Heart left ventricle (tissue), 16 donors: ENCODE measurements around the gene TMPRSS4. TPM values are rescaled to one million over a fixed set of nuclear protein-coding genes. Genes with fewer than 3 reads are reported as not detected.
A peak's percentile ranks its signal among the peaks of the same experiment; 100 is the strongest.

Source experiments
- ATAC-seq, 4 donors: fragments of 200-7000 bp; cut with Tn5 transposase; one replicate each; pipeline ENCODE4 v1.9.1; 2020 to 2022; ENCODE audit warnings: moderate library complexity in 4 of 4, mild to moderate bottlenecking in 3 of 4, moderate number of reproducible peaks in 1 of 4
- DNase-seq, 5 donors: peaks; one replicate each; pipeline ENCODE4 v3.0.0-alpha.2; 2020
- H3K27ac ChIP-seq, 12 donors: fragments of 200-600 bp; sonication (generic) in 4 of 12; one replicate each; pipeline versions ENCODE4 v1.5.0 to v1.8.0; 2016 to 2022; ENCODE audit warnings: mild to moderate bottlenecking in 2 of 12
- H3K27me3 ChIP-seq, 9 donors: fragments of 200-600 bp; sonication (generic) in 2 of 9; one replicate each; pipeline versions ENCODE4 v1.5.1 to v1.8.0; 2016 to 2022; ENCODE audit warnings: mild to moderate bottlenecking in 3 of 9
- H3K36me3 ChIP-seq, 9 donors: fragments of 200-600 bp; sonication (generic) in 2 of 9; one replicate each; pipeline versions ENCODE4 v1.5.0 to v1.8.0; 2018 to 2022; ENCODE audit warnings: mild to moderate bottlenecking in 2 of 9
- H3K4me1 ChIP-seq, 12 donors: fragments of 200-600 bp; sonication (generic) in 4 of 12; one replicate each; pipeline versions ENCODE4 v1.5.0 to v1.8.0; 2016 to 2022; ENCODE audit warnings: mild to moderate bottlenecking in 3 of 12
- H3K4me3 ChIP-seq, 12 donors: fragments of 200-600 bp; sonication (generic) in 4 of 12; one replicate each; pipeline versions ENCODE4 v1.5.0 to v1.8.0; 2017 to 2022; ENCODE audit warnings: mild to moderate bottlenecking in 9 of 12, moderate library complexity in 4 of 12
- H3K9me3 ChIP-seq, 12 donors: fragments of 200-600 bp; sonication (generic) in 4 of 12; one replicate each; pipeline versions ENCODE4 v1.5.0 to v1.8.0; 2016 to 2022; ENCODE audit warnings: mild to moderate bottlenecking in 1 of 12
- POLR2A ChIP-seq, 2 donors: fragments of 450-650 bp; IDR thresholded peaks; one replicate each; pipeline ENCODE4 v1.6.1; 2017; ENCODE audit warnings: antibody characterized with exemption in 2 of 2, mild to moderate bottlenecking in 2 of 2, moderate library complexity in 2 of 2
- WGBS, 4 donors: extraction: QIAGEN DNeasy Blood & Tissue Kit in 2 of 4; methylation state at CpG; one replicate each; pipeline versions ENCODE4 v1.1.5 to v1.1.7; 2013 to 2018; 5-methylcytosine and 5-hydroxymethylcytosine counted together
- intact Hi-C, 10 donors: fragments of 100-400 bp; cut with DNase I; formaldehyde crosslinking; loops; one replicate each; pipeline versions ENCODE4 v1.11.1 to v1.14.2; 2022
- polyA plus RNA-seq, 2 donors: library from polyadenylated mRNA; stranded (reverse); fragments of 200-250 nt; gene quantifications; one replicate each; pipeline ENCODE4 v1.2.3, GENCODE V29; 2013
- total RNA-seq, 9 donors: library from RNA; depleted of rRNA in 2 of 9; stranded (reverse); fragments of >200 nt in 2 of 9; fragmentation: NEBNext Ultra II Directional in 3 of 9; extraction: Animal tissue kit (Norgen Biotek cat#: 25700) in 3 of 9; gene quantifications; one replicate each; pipeline versions ENCODE4 v1.1.0 to v1.2.4, GENCODE V29; 2016 to 2023
- TF ChIP-seq, protein P1 (sequence below), 12 donors: fragments of 200-600 bp; sonication (generic) in 4 of 12; IDR thresholded peaks; one replicate each; pipeline versions ENCODE4 v1.5.0 to v1.8.0; 2018 to 2022; ENCODE audit warnings: antibody characterized with exemption in 12 of 12, mild to moderate bottlenecking in 5 of 12
- donor health status: ischemic (EF 13 %, LVEDD 7.1; RV severe dilation, severe dysfunction).
- donor health status: healthy with polysubstance abuse.
- donor health status: DM: no; HTN: yes; CAD: no.
- donor health status: DM: no; HTN: no; CAD: no.
- donor health status: ischemic (EF 25% LVEDD 6.9; RV normal size, moderate dysfunction).
- donor health status: ischemic (EF 25% LVEDD 5.7; RV mildly dilated, moderate dysfunction).
- donor health status: healthy.
- donor health status: DM: yes; HTN: yes; CAD: no.
- donor health status: ischemic (EF 35%, LVEDD 5.7; RV mildly dilated, moderate dysfunction).
- donor health status: nonischemic (EF 11% LVEDD 7.7; RV severe dilation, severe dysfunction).
- donor health status: DM: yes; HTN: yes; CAD: no.
- donor health status: PGD.
- donor health status: ischemic (EF 29% LVEDD 5.4; RV normal size, mild dysfunction).
- donor health status: nonischemic (EF 23%, LVEDD 6.1; RV moderate dilation, normal function).

The TMPRSS4 gene
- total and polyA plus RNA-seq, 11 donors, result 0.13 to 0.39 (median 0.29) TPM; not detected in 7

DNA sequence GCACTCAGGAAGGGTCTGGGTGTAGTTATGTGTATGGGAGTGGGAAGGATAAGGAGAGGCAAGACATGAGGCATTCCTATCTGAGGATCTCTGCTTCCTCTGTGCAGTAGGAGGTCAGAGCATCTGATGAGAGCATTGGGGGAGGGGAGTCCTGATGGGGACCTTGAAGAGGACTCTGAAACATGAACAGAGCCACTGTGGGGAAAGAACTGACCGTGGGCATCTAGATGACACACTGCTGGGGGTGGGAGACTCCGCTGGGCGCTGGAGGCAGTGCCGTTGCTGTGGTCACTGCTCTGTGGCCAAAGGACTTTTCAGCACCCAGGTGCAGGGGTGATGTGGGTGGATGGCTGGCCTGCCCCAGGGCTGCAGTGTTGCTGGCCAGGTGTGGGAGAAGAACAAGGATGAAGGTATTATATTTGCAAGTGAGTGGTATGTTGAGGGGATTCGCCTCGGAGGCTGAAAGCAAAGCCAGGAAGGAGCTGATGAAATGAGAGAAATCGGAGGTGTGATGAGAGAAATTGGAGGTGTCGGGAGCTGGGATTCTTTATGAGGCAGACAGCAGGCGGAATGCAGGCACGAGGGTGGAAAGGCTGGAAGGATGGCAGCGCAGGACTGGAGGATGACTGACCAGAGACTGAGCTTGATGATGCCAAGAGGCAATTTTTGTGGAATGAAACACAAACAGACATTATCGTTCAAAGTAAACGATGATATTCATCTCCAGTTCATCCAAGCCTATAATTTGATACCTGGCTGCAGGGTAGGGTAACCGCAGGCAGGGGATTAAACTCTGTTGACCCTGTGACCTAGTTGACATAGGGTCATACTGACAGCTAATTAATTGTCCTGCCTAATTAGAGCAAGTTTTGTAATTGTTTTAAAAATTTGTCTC is 19.4 kb upstream of the TMPRSS4 start:
- no peaks in the 10 kb centered on the region for H3K9me3 ChIP-seq
- H3K4me3 ChIP-seq, result no peak overlapping the region
- H3K4me1 ChIP-seq, result peaks cover 0 to 16% (median 0%) of the 10 kb centered on the region in 12 donors
- no peak overlapping the region for H3K27ac ChIP-seq
- intact Hi-C loops, result loop anchor here in 6 of 10 donors (10.0 kb wide), 4 partner anchors 213 to 633 kb away; no protein-coding TSS in a partner anchor
- ATAC-seq (no peak), DNase-seq (no peak)
- H3K36me3 ChIP-seq, result no peaks in the 10 kb centered on the region
- 80 to 88% (median 85%) methylated on average over 14 of the region's 14 CpGs for WGBS, 4 donors
- TF ChIP-seq, protein P1, sequence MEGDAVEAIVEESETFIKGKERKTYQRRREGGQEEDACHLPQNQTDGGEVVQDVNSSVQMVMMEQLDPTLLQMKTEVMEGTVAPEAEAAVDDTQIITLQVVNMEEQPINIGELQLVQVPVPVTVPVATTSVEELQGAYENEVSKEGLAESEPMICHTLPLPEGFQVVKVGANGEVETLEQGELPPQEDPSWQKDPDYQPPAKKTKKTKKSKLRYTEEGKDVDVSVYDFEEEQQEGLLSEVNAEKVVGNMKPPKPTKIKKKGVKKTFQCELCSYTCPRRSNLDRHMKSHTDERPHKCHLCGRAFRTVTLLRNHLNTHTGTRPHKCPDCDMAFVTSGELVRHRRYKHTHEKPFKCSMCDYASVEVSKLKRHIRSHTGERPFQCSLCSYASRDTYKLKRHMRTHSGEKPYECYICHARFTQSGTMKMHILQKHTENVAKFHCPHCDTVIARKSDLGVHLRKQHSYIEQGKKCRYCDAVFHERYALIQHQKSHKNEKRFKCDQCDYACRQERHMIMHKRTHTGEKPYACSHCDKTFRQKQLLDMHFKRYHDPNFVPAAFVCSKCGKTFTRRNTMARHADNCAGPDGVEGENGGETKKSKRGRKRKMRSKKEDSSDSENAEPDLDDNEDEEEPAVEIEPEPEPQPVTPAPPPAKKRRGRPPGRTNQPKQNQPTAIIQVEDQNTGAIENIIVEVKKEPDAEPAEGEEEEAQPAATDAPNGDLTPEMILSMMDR (IDR thresholded peaks at IDR 0.05), result no peak
- TF ChIP-seq POLR2A (IDR thresholded peaks at IDR 0.05), result no peak
- H3K27me3 ChIP-seq, result no peaks in the 10 kb centered on the region

DNA sequence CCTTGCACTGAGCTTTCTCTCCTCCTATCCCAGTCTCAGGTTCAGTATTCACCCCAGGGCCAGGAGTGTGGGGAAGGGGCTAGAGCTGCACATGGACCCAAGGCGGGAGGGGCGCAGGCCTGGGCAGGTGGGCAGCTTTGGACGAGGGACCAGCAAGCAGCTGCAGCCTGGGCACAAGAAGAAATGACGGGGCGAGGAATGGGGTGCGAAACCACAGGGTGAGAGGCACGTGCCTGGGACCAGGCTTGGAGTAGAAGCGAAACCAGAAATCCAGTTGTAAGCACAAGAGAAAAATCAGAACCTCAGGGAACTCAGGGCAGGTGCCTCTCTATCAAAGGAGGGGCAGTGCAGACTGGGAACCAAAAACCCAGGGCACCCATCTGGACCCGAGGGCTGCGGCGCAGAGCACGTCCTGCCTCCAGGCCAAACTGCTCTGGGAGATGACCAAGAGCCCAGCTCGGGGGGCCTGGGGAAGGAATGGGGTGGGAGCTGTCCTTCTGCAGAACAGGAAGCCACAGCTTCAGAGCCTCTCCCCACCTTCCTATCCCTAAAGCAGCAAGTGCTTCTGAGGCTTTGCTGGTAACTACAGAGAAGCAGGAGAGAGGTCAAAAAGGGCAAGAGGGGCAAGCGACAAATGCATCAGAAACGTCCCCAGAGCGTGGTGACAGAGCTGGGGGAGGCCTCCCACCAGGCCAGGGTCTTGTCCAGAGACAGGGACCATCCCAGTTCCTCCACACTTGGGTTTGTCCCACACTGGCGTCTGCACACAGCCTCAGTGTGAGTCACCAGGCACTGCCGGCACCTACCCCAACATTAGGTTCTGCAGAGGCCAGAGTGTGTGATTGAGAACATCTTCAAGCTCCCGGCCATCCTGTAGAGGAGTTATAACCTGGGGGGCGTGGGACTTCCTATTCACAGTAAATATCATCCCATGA is 18.3 kb upstream of the TMPRSS4 start:
- no peak for DNase-seq
- Histone ChIP-seq H3K27ac (no peak overlapping the region), H3K9me3 (no peaks in the 10 kb centered on the region), H3K36me3 (no peaks in the 10 kb centered on the region), H3K27me3 (no peaks in the 10 kb centered on the region), H3K4me1 (peaks cover 0 to 11% (median 0%) of the 10 kb centered on the region in 12 donors), H3K4me3 (no peak overlapping the region)
- ATAC-seq, result no peak
- intact Hi-C loops, result loop anchor here in 6 of 10 donors (10.0 kb wide), 4 partner anchors 214 to 634 kb away; no protein-coding TSS in a partner anchor
- TF ChIP-seq POLR2A (IDR thresholded peaks at IDR 0.05), result no peak
- TF ChIP-seq, protein P1 (IDR thresholded peaks at IDR 0.05), result no peak
- 81 to 89% (median 85%) methylated on average over 20 of the region's 20 CpGs for WGBS, 4 donors

DNA sequence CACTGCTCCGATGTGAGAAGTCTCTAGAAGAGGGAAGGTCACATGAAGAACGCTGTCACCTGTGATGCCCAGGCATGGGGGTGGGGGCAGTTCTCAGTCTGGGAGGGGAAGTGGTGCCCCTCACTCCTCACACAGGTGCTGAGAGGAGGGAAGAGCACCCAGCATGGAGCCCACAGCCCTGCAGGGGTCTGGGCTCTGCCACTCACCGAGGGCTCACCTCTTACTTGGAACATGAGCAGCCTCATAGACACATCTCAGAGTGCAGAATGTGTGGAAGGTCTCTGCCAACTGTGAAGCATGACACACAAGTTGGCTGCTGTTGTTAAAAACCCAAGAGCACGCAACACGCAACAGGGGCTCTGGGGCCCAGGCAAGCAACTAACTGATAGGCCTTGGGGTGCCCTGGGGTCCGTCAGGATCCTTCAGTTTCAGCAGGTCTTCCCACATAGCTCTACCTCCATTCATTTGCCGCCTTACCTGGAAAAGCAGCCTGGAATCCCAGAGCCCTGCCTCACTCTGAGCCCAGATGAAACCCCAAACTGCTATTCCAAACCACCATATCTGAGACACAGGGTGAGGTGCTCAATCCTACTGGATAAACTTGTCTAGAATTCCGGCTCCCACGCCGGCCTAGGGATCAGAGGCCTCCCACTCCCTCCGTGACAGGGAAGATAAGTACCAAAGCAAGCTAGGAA is 17.5 kb upstream of the TMPRSS4 start:
- TF ChIP-seq, protein P1 (IDR thresholded peaks at IDR 0.05), result no peak
- TF ChIP-seq POLR2A (IDR thresholded peaks at IDR 0.05), result no peak
- peaks cover 0 to 11% (median 0%) of the 10 kb centered on the region in 12 donors for H3K4me1 ChIP-seq
- H3K36me3 ChIP-seq, result no peaks in the 10 kb centered on the region
- no peak overlapping the region for H3K4me3 ChIP-seq
- H3K27me3 ChIP-seq, result no peaks in the 10 kb centered on the region
- peak in 1 of 5 donors; percentile 12 for DNase-seq
- ATAC-seq, result no peak
- intact Hi-C loops, result loop anchor here in 6 of 10 donors (10.0 kb wide), 4 partner anchors 215 to 635 kb away; no protein-coding TSS in a partner anchor
- WGBS, 4 donors, result 85 to 90% (median 89%) methylated on average over 11 of the region's 11 CpGs
- no peaks in the 10 kb centered on the region for H3K9me3 ChIP-seq
- no peak overlapping the region for H3K27ac ChIP-seq
